GM11168 (cell line): ENCODE results near the gene METRN.
"Not testable (repeated sequence)": the region's sequence is repeated elsewhere in the genome, so short reads cannot be mapped to it uniquely, and the experiment has no call there.

Source experiments
- in situ Hi-C: fragments of 300-500 bp; cut with MboI; formaldehyde crosslinking; loops from one replicate; pipeline ENCODE4 v1.12.0; 2022; ENCODE audit warnings: low sequenced_read_pairs; ENCODE audit not compliant: unreplicated experiment

Gene METRN

DNA sequence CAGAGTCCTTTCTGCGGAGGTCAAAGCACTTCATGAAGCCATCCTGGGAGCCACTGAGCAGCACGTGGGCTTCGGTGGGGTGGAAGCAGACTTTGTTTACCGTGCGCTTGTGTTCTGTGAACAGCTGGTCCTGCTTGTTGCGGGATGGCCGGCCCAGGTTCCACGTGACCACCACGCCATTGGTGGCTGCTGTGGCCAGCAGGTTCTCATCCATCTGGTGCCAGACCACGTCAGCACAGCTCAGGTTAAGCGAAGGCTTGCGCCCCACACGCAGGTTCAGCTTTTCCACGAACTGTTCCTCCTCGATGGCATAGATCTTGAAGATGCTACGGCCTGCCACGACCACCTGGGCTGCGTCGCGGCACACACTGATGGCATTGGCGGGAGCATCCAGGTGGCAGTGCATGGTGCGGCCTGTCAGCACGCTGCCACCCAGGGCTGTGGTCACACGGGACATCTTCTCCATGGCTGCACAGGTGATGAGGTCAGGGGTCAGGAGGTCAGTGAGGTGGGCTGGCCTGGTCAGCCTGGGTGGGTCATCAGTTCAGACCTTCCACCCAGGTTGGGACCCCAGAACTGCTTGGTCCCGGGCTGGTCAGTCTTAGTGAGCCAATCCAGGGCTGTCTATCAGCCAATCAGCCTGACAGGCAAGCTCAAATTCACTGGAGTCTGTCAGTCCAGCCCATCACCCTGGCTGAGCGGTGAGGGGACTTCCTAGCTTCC lies 25.6 kb upstream of the METRN start:
- in situ Hi-C loops: no loop called here

DNA sequence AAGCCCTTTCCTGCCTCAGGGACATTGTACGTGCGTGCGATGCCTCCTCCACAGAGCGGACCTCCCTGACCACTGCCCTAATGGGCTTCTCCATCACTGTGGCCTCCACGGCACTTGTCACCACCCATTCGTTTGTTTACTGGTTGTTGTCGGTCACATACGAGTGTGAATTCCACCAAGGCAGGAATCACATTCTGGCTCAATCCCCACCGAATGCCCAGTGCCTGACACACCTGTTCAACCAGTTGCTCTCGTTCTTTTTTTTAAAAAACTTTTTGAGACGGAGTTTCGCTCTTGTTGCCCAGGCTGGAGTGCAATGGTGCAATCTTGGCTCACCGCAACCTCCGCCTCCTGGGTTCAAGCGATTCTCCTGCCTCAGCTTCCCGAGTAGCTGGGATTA lies 23.7 kb upstream of the METRN start:
- in situ Hi-C loops: not testable (repeated sequence)

DNA sequence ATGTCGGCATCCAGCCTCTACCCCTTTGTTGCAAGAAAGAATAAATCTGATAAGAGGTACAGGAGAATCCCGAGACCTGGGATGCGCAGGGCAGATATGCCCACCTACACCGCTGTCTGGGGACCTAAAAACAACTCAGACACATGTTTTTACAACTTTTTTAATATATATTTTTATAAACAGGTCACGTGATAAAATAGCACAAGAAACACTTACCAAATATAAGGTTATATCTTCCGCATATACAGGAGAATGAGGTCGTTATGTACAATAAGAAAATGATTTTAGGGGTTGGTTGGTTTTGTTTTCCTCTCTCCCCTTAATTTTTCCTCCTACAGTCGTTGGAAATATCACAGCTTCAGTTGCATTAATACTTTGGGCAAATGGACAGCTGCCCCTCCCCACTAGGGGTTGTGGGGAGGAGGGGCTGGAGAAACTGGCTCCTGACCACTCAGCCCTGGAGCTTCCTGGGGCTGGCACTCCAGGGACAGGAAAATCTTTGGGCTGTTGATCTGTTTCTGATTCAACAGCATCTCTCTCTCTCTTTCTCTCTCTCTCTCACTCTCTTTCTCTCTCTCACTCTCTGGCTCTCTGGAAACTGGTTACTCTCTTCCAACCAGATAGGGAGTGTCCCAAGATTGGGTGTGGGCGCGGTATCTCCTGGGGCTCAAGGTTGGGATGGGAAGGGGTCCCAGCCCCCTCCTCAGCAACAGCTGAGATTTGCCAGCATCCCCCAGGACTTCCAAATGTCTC lies 22.4 kb upstream of the METRN start:
- in situ Hi-C loops: no loop called here

DNA sequence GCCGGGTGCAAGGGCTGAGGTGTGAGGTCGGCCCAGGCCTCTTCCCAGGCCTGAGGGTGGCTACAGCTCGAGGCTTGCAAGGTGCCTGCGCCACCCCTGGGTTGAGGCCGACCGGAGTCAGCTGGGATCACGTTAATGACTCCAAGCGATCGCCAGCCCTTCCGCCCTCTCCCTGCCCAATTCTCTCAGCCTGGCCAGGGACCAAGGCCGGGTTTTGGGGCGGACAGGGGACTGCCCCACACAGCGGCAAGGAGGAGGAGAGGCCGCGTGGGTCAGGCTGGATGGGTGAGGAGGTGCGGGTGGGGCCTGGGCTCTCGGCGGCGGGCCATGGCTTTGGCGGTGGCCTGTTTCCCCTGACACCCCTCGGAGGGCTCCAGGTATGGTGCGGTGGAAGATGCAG lies 21.6 kb upstream of the METRN start:
- in situ Hi-C loops: no loop called here

DNA sequence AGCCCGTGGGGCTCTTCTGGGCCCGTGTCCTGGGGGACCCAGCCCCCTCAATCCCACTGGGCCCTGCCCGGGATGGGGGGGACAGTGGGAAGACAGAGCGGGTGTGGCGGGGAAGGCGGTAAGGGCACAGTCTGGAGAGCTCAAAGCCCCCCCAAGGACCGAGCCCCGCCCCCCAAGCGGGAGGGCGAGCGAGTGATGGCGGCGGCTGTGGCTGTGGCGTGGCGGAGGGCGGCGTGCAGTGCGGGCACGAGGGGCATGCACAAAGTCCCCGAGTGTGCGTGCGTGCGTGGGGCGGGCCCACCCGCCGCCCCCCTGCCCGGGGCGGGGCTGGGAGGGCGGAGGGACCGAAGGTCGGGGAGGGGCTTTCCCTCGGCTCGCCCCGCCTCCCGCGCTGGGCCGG lies 21.2 kb upstream of the METRN start:
- in situ Hi-C loops: no loop called here

DNA sequence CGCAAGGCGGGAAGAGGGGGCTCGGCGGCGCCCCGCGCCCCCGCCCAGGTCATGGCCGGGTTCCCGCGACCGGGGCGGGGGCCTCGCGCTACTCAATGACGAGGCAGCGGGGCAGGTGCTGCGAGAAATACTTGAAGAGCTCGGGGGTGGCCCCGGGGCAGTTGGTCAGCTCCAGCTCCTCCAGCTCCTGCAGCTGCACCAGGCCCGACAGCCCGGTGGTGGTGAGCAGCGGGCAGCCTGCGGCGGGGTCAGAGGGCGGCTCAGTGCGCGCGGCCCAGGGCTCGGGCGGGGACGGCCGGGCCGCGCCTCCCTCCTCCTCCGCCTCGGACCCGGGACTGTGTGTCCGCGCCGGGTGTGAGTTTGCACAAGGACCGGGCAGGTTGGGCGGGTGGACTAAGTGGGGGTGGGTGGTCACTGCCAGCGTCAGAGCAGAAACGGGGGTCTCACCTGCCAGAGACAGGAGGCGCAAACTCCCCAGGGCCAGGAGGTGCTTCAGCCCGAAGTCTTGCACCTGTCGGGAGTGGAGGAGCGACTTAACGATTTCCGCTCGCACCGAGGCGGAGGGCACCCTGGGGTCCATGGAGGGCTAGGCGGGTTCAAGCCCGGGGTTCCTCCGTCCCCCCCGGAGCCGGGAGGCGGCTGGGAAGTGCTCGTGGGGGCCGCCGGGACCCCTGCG lies 20.6 kb upstream of the METRN start:
- in situ Hi-C loops: no loop called here

DNA sequence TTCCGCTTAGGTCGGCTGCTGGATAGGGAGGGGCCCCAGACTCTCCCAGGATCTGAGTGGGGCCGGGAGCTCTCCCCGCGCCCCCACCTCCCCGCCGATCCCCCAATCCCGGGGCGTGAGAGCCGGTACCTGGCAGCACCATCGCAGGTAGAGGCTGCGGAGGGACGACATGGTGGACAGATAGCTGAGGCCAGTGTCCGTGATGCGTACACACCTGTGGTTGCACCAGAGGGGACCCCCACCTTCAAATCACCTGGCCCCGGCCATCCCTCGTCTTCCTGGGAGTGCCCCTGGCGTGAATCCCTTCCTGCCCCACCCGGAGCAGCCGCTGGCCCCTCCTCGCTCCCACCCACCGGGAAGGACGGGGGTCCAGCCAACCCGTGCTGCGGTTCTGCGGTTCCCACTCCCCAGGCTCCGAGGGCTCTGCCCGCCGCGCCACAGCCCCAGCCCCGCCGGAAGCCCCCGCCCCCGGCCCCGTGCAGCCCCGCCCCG lies 20.0 kb upstream of the METRN start:
- in situ Hi-C loops: no loop called here

DNA sequence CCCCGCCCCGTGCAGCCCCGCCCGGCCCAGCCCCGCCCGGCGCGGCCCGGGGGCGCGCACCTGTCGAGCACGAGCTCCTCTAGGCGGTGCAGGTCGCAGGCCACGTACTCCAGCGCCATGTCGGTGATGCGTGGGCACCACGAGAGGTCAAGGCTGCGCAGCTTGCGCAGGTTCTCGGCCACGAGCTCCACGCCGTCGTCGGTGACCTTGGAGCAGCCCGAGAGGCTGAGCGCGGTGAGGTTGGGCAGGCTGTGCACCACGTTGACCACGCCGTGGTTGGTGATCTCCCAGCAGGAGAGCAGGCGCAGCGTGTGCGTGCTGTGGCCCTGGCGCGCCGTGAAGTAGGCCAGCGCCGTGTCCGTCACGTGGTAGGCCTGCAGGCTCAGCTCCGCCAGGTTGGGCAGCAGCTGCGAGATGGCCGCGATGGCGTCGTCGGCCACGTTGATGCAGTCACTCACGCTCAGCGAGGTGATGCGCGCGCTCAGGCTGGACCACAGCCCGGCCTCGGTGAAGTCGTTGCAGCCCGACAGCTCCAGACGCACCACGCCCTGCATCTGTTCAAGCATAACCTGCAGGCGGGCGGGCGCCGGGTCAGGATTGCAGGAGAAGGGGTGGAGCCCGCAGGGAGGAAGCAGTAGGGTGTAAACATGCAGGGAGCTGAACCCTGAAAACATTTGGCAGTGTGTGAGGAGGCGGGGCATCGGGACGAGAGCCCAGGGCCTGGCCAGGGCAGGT lies 19.4 kb upstream of the METRN start:
- in situ Hi-C loops: no loop called here

DNA sequence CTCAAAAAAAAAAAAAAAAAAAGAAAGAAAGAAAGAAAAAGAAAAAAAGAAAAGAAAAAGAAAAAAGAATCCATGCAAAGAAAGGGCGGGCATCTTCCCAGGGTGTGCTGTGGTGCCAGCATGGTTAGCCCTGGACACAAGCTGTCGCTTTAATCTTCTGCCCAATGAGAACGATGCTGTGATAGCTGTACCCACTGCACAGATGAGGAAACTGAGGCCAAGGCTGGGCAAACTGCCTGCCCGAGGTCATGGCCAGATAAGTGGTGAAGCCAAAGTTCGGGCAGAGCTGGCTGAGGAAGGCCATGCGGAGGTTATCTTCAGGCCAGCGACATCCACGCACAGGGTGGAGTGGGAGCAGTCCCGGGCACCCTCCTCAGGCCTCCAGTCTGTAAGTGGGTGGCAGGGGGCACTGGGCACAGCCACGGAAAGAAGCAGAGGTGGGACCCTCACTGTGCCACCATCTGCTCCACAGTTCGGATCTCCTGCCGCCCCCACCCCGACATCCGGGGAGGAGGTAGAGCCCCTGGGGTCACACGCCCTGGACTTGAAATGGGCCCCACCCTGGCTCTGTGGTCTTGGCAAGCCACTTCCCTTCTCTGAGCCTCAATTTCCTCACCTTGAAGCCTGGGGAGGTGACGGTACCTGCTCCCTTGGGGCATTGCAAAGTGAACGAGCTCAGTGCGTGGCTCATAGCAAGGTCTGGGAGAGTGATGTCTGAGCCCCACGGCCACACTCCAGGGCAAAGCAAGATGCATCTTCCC lies 15.8 kb upstream of the METRN start:
- in situ Hi-C loops: no loop called here

DNA sequence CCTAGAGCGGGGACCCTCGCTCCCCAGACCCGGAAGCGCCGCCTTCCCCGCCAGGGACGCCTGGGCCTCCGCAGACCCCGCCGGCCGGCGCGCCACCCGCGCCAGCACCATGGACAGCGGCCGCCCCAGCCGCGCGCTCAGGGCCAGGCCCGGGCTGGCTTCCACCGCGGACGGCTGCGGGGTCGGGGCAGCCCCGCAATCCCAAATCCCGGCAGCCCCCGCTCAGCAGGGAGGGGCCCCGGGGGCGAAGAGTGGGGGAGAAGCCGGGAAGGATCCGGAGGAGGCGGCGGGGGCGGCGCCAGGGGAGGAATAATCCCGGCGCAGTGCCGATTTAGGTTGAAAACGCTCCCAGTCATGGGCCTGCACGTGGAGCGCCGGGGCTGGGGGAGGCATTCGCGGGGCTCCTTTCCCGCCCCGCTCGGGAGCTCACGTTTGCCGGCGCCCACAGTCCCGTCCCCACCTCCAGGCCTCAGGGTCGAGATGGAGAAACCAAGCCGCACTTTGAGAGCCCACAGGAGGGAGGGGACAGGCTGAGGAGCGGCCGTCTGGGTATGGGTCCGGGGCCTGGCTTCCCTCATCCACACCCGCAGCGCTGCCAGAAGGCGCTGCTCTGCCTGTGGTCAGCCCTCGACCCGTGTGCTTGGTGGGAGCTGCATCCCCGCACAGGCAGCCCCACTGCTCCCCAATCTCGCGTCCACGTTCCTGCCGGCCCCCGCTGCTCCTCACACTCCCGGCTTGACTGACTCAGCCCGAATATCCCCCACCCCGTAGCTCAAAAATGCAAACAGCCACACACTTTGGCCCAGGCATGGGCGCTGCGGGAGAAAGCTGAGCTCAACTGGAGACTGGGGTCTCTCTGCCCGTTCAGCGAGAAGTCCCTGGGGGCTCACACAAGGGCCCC lies 14.0 kb upstream of the METRN start:
- in situ Hi-C loops: no loop called here

DNA sequence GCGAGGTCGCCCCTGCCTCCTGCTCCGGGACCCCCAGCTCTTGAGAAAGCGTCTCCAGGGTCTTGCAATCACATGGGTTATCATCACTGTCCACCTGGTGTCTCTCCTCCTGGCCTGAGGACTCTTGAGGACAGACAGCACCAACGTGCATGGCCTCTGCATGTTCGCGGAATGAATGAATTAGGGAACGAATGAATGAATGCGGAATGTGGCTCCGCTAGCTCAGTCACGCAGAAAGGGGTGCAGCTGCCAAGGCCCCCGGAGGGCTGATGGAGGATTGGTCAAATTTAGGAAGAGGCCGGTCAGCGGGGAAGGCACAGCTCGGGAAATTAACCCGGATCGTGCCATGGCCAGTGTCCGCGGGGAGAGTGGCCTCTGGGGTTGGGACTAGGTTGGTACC lies 12.6 kb upstream of the METRN start:
- in situ Hi-C loops: no loop called here

DNA sequence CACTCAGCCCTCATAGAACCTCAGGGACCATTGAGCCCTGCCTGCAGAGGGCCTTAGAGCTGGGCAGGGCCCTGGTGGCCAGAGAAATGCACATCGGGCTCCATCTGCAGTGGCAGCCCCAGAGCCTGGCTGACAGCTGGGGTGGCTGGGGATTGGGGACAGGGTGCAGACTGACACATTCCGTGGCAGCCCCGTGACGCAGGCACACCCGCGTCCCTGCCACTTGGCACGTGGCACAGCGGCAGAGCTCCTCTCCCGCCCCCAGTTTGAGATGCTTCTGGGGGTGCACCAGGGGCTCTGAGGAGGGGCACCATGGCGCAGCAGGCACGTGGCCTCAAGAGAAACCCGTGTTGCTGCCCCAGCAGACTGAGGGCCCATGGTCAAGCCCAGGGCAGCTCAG lies 11.5 kb upstream of the METRN start:
- in situ Hi-C loops: no loop called here

DNA sequence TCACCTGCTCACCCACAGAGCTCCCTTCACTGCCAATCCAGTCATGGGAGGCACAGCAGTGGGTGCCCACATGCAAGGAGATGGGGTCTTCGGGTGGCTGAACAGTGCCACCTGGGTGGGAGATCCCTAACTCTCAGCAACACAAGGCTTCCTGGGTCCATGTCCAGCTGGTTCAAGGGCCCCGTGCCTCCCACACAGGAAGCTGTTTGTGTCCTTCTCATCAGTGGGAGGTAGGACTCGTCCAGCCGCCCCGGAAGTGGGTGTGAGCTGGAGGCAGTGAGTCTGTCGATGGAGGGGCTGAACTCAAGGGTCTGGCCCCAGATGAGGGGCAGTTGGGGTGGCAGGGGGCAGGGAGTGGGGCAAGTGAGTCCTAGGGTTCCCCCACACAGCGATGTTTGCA lies 10.9 kb upstream of the METRN start:
- in situ Hi-C loops: no loop called here

DNA sequence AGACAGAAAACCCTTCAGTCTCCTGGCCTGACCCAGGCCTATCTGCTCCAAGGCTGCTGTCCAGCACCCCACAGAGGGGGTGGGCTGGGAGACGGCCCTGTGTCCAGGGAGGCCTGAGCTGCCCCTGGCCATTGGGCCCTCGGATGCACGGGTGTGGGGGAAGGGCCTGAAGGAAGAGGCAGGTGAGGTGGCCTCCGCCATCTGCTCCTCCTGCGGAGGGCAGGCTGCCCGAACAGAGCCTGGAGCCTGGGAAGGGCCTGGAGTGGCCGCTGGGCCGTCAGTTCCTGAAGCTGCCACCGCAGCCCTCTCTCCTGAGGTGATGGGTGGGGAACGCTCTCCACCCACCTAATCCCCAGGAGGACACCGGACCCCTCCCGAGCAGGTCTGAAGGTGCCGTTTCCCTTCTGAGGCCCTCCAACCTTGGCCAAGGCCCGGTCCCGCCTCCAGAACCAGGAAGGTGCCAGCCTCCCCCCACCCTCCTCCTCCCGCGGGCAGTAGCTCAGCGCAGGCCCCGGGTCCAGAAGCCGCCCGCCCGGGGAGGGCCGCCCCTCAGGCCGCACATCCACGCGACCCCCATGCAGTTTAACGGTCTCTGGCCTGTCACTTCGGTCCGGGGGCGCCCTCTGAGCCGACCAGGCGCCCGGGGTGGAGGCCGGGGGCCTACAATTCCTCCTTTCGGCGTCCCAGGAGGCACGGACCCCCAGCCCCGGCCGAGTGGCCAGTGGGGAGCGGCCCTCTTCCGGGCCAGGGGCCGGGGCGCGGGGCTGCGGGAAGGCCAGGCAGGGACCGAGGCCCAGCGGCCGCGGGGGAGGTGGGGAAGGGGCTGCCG lies 10.2 kb upstream of the METRN start:
- in situ Hi-C loops: no loop called here

DNA sequence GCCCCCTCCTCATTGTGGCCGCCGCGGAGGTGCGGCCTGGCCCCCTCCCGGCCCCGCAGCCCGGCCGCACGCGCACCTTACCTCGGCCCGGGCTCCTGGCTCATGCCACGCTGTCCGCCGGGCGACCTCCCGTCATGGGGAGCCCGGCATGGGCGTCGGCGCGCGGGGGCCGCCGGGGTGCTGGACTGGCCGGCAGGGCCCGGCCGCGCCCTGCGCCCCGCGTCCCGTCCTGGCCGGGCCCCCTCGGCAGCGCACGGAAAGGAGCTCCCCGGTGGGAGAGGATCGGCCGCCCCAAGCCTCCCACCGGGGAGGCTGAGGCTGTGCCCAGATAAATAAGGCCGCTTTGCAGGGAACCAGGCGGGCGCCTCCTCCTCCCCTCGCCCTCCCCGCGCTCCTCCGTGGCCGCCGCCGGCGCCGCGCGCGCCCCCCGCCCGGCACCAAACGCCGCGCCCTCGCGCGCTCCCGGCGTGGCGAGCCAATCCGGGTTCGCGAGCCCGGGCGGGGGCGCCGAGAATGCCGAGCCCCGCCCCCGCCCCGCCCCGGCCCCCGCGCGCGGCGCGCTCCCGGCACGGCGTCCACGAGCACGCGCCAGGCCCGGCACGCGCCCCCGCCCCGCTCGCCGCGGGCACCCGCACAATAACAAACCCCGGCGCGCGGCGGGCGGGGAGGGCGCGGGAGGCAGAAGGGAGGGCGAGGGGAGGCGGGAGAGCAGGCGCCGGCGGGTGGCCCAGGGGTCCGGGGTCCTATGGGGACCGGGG lies 9.3 kb upstream of the METRN start, which contains the start of gene FBXL16:
Gene FBXL16, minus strand, starts transcription at position 371 of the 758 bp plus-strand sequence. CDS start 8,396 bp downstream, outside the sequence.
- in situ Hi-C loops: no loop called here

DNA sequence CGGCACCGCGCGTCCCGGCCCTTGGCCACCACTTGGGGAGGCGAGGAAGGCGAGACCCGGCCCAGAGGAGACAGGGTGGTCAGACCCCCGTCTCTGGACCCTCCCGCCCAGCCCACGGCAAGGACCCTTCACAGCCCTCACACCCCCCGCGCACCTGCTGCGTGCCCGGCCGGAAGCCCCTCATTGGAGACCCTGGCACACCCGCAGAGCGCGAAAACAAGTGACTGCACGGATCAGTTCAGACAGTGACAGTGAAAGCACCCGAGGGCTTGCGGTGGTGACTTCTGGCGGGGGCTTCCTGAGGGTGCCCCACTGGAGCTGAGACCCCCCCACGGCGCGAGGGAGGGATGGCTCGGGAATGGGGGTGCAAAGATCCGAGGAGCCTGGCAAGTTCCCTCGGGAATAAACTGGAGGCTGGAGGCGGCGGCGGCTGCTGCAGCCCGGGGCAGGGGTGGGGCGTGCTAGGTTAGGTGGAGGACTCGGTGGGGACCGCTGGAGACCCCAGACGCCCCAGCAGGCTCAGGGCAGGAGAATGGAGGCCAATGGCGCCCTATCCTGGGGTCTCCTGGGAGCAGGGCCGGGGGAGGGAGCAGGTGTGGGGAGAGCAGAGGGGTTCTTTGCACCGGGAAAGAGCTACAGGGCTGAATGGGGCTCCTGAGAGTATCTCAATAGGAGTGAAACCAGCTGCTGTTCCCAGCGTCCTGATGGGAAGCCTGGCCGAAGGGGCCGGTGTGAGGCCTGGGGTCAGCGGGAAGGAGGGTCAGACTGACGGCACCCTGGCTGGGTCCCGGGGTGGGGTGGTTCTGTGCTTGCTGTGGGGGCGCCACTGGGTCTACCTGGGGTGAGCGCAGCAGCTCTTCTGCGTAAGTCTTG lies 8.5 kb upstream of the METRN start:
- in situ Hi-C loops: no loop called here
